ENCODE data around the gene LRRTM4. TPM values are rescaled to one million over a fixed set of nuclear protein-coding genes. Genes with fewer than 3 reads are reported as not detected.
A peak's percentile ranks its signal among the peaks of the same experiment; 100 is the strongest.

LRRTM4 gene
- polyA plus RNA-seq, 1 of the 3 experiments (the other 2 are of a cell fraction), result 0.10 TPM

DNA sequence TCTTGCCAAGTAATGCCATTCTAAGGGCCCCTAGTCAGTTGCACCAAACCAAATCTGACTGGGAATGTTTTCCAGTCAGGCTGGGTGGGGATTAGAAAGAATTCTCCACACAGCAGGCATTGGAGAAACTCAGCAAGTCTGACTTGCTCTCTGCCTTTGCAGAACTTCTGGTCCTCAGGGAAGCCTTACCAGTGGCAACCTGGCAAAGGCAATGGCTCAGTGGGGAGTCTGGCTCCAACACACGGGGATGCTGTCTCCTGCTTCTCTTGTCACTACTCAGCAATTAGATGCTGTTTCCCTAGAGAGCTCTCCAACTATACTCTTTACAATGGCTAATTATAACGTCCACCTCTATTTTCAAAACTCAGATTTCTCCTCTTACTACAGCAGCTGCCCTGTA lies 810.7 kb downstream of the LRRTM4 start:
- 19% methylated on average over 2 of the region's 2 CpGs for WGBS (ENCODE audit: low lambda C conversion rate)
- TF ChIP-seq POLR2AphosphoS5 (IDR thresholded peaks at IDR 0.05; ENCODE audit: low read depth, low read length) (no peak), RXRA (IDR thresholded peaks at IDR 0.05; ENCODE audit: borderline replicate concordance, low read depth) (no peak), TEAD4 (IDR thresholded peaks at IDR 0.05; ENCODE audit: borderline replicate concordance, insufficient read depth) (no peak), FOXJ3 (CRISPR knock-in tag; IDR thresholded peaks at IDR 0.05) (no peak), GATA2 (CRISPR knock-in tag; IDR thresholded peaks at IDR 0.05) (no peak)
- CTCF ChIA-PET, result no interaction called here

DNA sequence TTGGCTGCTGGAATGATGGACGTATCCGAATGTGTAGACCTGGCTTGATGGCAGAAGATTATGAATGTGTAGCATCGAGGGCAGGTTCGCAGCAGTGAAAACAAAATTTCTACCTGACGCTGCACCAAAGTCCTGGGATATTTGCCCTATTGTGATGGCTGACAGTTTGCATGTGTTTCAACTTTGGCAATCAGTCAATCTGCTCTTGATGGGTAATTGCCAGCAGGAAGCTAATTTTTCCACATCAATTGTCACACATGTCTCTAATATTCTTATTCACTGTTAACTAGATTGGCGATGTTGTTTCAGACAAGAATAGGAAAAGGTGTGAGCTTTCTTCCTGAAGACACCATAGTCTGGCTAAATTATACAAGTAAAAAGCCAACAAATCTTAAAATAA lies 821.3 kb downstream of the LRRTM4 start:
- no peak overlapping the region for H3K4me3 ChIP-seq (ENCODE audit: low read depth in 2 of 2, low read length in 1 of 2)
- WGBS (ENCODE audit: low lambda C conversion rate), result 57% methylated on average over 6 of the region's 6 CpGs
- no peaks in the 10 kb centered on the region for H3K4me1 ChIP-seq (ENCODE audit: control insufficient read depth in 1 of 2, insufficient read depth in 2 of 2, low read depth in 1 of 2, low read length in 1 of 2)
- no peaks in the 10 kb centered on the region for H3K79me2 ChIP-seq (ENCODE audit: insufficient read depth)
- DNase-seq, result no peak
- CTCF ChIA-PET, result no interaction called here
- no peaks in the 10 kb centered on the region for H3F3A ChIP-seq (replicated peaks; ENCODE audit: insufficient read depth)
- no peak overlapping the region for H2AFZ ChIP-seq (ENCODE audit: low read depth)
- H3K36me3 ChIP-seq (replicated peaks in 1 of 2; ENCODE audit: control insufficient read depth in 1 of 2, insufficient read depth in 2 of 2, low read length in 1 of 2), result no peaks in the 10 kb centered on the region
- TF ChIP-seq NFIC (IDR thresholded peaks at IDR 0.05; ENCODE audit: borderline replicate concordance), result no peak
- no peak for TF ChIP-seq SMC3 (IDR thresholded peaks at IDR 0.05; ENCODE audit: low read depth, low read length)
- no peak for TF ChIP-seq REST (IDR thresholded peaks at IDR 0.05; ENCODE audit: low read depth, low read length)
- TF ChIP-seq TCF12 (IDR thresholded peaks at IDR 0.05), result no peak
- no peak for TF ChIP-seq GATA2 (CRISPR knock-in tag; IDR thresholded peaks at IDR 0.05)
- TF ChIP-seq, protein P1, sequence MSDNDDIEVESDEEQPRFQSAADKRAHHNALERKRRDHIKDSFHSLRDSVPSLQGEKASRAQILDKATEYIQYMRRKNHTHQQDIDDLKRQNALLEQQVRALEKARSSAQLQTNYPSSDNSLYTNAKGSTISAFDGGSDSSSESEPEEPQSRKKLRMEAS (IDR thresholded peaks at IDR 0.05; ENCODE audit: low read depth), result no peak
- no peak for TF ChIP-seq SIN3A (IDR thresholded peaks at IDR 0.05; ENCODE audit: borderline replicate concordance, low read depth, low read length)
- no peak for TF ChIP-seq USF2 (IDR thresholded peaks at IDR 0.05; ENCODE audit: borderline replicate concordance, low read depth, low read length)
- no peak for TF ChIP-seq EP300 (IDR thresholded peaks at IDR 0.05; ENCODE audit: borderline replicate concordance in 1 of 2, low read depth in 1 of 2, low read length in 1 of 2)
- TF ChIP-seq EZH2phosphoT487 (IDR thresholded peaks at IDR 0.05; ENCODE audit: borderline replicate concordance, low read depth), result no peak
- no peak for TF ChIP-seq CHD2 (IDR thresholded peaks at IDR 0.05; ENCODE audit: low read length, partially characterized antibody)
- TF ChIP-seq MEF2A (IDR thresholded peaks at IDR 0.05; ENCODE audit: borderline replicate concordance, low read depth), result no peak
- no peak for TF ChIP-seq RCOR1 (IDR thresholded peaks at IDR 0.05; ENCODE audit: low read length)
- TF ChIP-seq NRF1 (IDR thresholded peaks at IDR 0.05; ENCODE audit: low read depth, low read length), result no peak
- TF ChIP-seq POLR2AphosphoS5 (IDR thresholded peaks at IDR 0.05; ENCODE audit: low read depth, low read length), result no peak
- TF ChIP-seq YY1 (IDR thresholded peaks at IDR 0.05; ENCODE audit: low read depth), result no peak
- TF ChIP-seq, protein P2, sequence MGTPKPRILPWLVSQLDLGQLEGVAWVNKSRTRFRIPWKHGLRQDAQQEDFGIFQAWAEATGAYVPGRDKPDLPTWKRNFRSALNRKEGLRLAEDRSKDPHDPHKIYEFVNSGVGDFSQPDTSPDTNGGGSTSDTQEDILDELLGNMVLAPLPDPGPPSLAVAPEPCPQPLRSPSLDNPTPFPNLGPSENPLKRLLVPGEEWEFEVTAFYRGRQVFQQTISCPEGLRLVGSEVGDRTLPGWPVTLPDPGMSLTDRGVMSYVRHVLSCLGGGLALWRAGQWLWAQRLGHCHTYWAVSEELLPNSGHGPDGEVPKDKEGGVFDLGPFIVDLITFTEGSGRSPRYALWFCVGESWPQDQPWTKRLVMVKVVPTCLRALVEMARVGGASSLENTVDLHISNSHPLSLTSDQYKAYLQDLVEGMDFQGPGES (IDR thresholded peaks at IDR 0.05; ENCODE audit: low read depth, low read length), result no peak
- no peaks in the 10 kb centered on the region for H3K9me3 ChIP-seq
- H3K27me3 ChIP-seq (ENCODE audit: insufficient read depth), result no peaks in the 10 kb centered on the region
- peak overlapping the region in 1 of 2 experiments; percentile 68; a peak in 2 of 4 replicates for H3K27ac ChIP-seq (ENCODE audit: low read depth in 2 of 2, low read length in 1 of 2)
- POLR2A ChIA-PET, result no interaction called here
- no peak overlapping the region for H3K4me2 ChIP-seq
- no peak overlapping the region for H3K9ac ChIP-seq
- no peaks in the 10 kb centered on the region for H4K20me1 ChIP-seq (ENCODE audit: insufficient read depth)
- no peaks in the 10 kb centered on the region for H3K9me2 ChIP-seq

More for the DNA sequence above, 810.7 kb downstream of the LRRTM4 start:
- no peaks in the 10 kb centered on the region for H4K20me1 ChIP-seq (ENCODE audit: insufficient read depth)
- no peaks in the 10 kb centered on the region for H3K27me3 ChIP-seq (ENCODE audit: insufficient read depth)
- no peaks in the 10 kb centered on the region for H3K79me2 ChIP-seq (ENCODE audit: insufficient read depth)
- no peak overlapping the region for H3K4me3 ChIP-seq (ENCODE audit: low read depth in 2 of 2, low read length in 1 of 2)
- no peaks in the 10 kb centered on the region for H3K4me1 ChIP-seq (ENCODE audit: control insufficient read depth in 1 of 2, insufficient read depth in 2 of 2, low read depth in 1 of 2, low read length in 1 of 2)
- no peaks in the 10 kb centered on the region for H3K9me3 ChIP-seq
- POLR2A ChIA-PET, result no interaction called here
- no peak overlapping the region for H3K27ac ChIP-seq (ENCODE audit: low read depth in 2 of 2, low read length in 1 of 2)
- H3K9me2 ChIP-seq, result no peaks in the 10 kb centered on the region
- H3F3A ChIP-seq (replicated peaks; ENCODE audit: insufficient read depth), result no peaks in the 10 kb centered on the region
- no peak overlapping the region for H3K9ac ChIP-seq
- DNase-seq, result no peak
- H3K36me3 ChIP-seq (replicated peaks in 1 of 2; ENCODE audit: control insufficient read depth in 1 of 2, insufficient read depth in 2 of 2, low read length in 1 of 2), result no peaks in the 10 kb centered on the region
- no peak overlapping the region for H2AFZ ChIP-seq (ENCODE audit: low read depth)
- no peak overlapping the region for H3K4me2 ChIP-seq

All from SK-N-SH (cell line).